HCT116 (cell line): ENCODE results near the gene BCL7A.

Experiments
- CTCF ChIP-seq, 3 experiments: fragments of 200-600 bp in 1 of 3; sonication (generic) in 1 of 3; IDR thresholded peaks in 2 of 3; conservative IDR thresholded peaks in 1 of 3; 2 replicates each; pipeline ENCODE4 v1.5.1; 2012 to 2017; ENCODE audit warnings: low read depth in 2 of 3, low read length in 2 of 3, antibody characterized with exemption in 1 of 3, borderline replicate concordance in 1 of 3, control low read depth in 1 of 3, mild to moderate bottlenecking in 1 of 3, mixed read lengths in 1 of 3, mixed run types in 1 of 3, moderate library complexity in 1 of 3; ENCODE audit not compliant: insufficient read depth in 1 of 3
- EZH2 ChIP-seq: fragments of 200-600 bp; sonication (generic); IDR thresholded peaks from 2 replicates; pipeline ENCODE4 v1.6.1; 2017; ENCODE audit warnings: antibody characterized with exemption, mixed run types
- POLR2A ChIP-seq: IDR thresholded peaks from 2 replicates; pipeline ENCODE4 v1.7.0; 2011; ENCODE audit warnings: borderline replicate concordance; ENCODE audit not compliant: insufficient read depth, insufficient read length; ENCODE audit errors: extremely low read depth
- ZNF274 ChIP-seq: fragments of 200-500 bp; sonication (Bioruptor generic); IDR thresholded peaks from 2 replicates; pipeline ENCODE4 v1.6.1; 2014; ENCODE audit warnings: mild to moderate bottlenecking, low read depth, low read length, inconsistent platforms
- TF ChIP-seq, protein P1 (sequence below): IDR thresholded peaks from 2 replicates; pipeline ENCODE4 v1.6.1; 2012

GRCh38 chr12:122096014-122096413, 74.3 kb downstream of the BCL7A start:
- TF ChIP-seq ZNF274, result no peak
- TF ChIP-seq EZH2, result no peak
- no peak for TF ChIP-seq POLR2A
- no peak for TF ChIP-seq CTCF (IDR thresholded peaks at IDR 0.05 in 2 of 3, conservative IDR thresholded peaks at IDR 0.05 in 1 of 3; ENCODE audit: borderline replicate concordance in 1 of 3, insufficient read depth in 1 of 3, low read depth in 2 of 3, low read length in 2 of 3)
- TF ChIP-seq, protein P1, sequence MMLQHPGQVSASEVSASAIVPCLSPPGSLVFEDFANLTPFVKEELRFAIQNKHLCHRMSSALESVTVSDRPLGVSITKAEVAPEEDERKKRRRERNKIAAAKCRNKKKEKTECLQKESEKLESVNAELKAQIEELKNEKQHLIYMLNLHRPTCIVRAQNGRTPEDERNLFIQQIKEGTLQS, result no peak
